C4-2B (cell line): ENCODE results near the gene PRND.
A peak's percentile ranks its signal among the peaks of the same experiment; 100 is the strongest.

ENCODE experiments used
- H3K27ac ChIP-seq: fragments of 450-650 bp; 2 replicates; pipeline ENCODE4 v1.5.1; 2017
- CTCF ChIP-seq: fragments of 450-650 bp; conservative IDR thresholded peaks from 2 replicates; pipeline ENCODE4 v1.5.1; 2017; ENCODE audit warnings: mild to moderate bottlenecking
- ZFX ChIP-seq: fragments of 450-650 bp; IDR thresholded peaks from 2 replicates; pipeline ENCODE4 v1.6.1; 2017

PRND gene

GRCh38 chr20:4682682-4683081, 39.0 kb upstream of the PRND start:
- TF ChIP-seq ZFX (no peak), CTCF (no peak)
- H3K27ac ChIP-seq = no peak overlapping the region

GRCh38 chr20:4683261-4683660, 38.4 kb upstream of the PRND start:
- TF ChIP-seq ZFX = no peak
- TF ChIP-seq CTCF = no peak
- no peak overlapping the region for H3K27ac ChIP-seq

- no peak overlapping the region for H3K27ac ChIP-seq
- no peak for TF ChIP-seq ZFX
These were observed 36.8 kb upstream of the PRND start for GRCh38 chr20:4684837-4685413.

- H3K27ac ChIP-seq = peak overlapping the region; percentile 87
- TF ChIP-seq CTCF (no peak), ZFX (no peak)
These were observed 35.8 kb upstream of the PRND start for GRCh38 chr20:4685923-4686221.

- no peak for TF ChIP-seq CTCF
- TF ChIP-seq ZFX = no peak
- H3K27ac ChIP-seq = no peak overlapping the region
These were observed 33.4 kb upstream of the PRND start for GRCh38 chr20:4688305-4688704.

GRCh38 chr20:4689220-4689619, 32.5 kb upstream of the PRND start:
- no peak overlapping the region for H3K27ac ChIP-seq
- no peak for TF ChIP-seq ZFX
- no peak for TF ChIP-seq CTCF

- TF ChIP-seq ZFX (no peak), CTCF (no peak)
- no peak overlapping the region for H3K27ac ChIP-seq
These were observed 30.0 kb upstream of the PRND start for GRCh38 chr20:4691753-4692152.

- H3K27ac ChIP-seq = no peak overlapping the region
- TF ChIP-seq ZFX (no peak), CTCF (no peak)
These were observed 27.6 kb upstream of the PRND start for GRCh38 chr20:4694076-4694475.
